Measurements from ENCODE around the gene MFSD12. TPM values are rescaled to one million over a fixed set of nuclear protein-coding genes. Genes with fewer than 3 reads are reported as not detected.

MFSD12 gene
- total and polyA plus RNA-seq, 2 of the 8 experiments (the other 6 are each of a cell fraction or from before 2014, with no cell fraction given), result 59.6 to 71.3 TPM

DNA sequence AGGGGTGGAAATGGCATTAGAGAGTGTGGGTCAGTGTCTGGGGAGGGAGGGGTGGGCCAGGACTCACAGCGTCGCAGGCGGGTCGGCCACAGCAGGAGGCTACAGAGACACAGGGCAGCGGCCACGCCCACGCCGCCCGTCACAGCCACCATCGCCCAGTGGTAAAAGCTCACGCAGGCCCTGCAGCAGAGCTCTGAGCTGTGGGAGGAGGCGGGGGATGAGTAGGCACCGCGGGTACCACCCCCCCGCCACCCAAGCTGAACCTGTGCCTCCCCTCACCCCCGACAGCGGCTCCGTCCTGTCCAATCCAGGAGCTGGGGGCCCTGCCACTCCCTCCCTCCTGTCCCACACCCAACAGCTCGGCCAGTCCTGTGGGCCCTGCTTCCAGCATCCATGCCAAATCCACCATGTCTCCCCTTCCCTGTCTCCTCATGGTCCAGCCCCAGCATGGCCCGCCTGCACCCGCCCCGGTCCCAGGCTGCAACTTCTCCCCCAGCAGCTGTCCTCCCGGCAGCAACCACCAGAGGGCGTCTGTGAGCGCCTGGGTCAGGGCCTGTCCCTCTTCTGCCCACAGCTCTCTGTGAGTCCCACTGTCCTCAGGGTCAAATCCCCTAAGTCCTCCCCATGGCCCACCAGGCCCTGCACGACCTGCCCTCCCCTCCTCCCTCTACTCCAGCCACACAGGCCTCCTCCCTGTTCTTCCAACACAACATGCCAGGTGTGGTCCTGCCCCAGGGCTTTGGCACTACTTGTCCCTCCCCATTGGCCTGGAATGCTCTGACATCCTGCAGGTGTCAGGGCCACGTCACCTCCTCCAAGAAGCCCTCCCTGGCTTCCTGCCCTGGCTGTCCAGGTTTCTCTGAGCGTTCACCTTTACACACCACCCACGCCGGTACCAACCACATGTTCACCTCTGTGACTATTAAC lies 12.4 kb downstream of the MFSD12 start (continued):
- TF ChIP-seq, protein P1, sequence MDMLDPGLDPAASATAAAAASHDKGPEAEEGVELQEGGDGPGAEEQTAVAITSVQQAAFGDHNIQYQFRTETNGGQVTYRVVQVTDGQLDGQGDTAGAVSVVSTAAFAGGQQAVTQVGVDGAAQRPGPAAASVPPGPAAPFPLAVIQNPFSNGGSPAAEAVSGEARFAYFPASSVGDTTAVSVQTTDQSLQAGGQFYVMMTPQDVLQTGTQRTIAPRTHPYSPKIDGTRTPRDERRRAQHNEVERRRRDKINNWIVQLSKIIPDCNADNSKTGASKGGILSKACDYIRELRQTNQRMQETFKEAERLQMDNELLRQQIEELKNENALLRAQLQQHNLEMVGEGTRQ (IDR thresholded peaks at IDR 0.05; ENCODE audit: low read length), result no peak
- TF ChIP-seq TCF12 (IDR thresholded peaks at IDR 0.05; ENCODE audit: low read depth, low read length) (no peak), CBX8 (IDR thresholded peaks at IDR 0.05; ENCODE audit: borderline replicate concordance, low read depth, low read length) (no peak), HDAC6 (IDR thresholded peaks at IDR 0.05; ENCODE audit: low read depth, low read length) (no peak)
- TF ChIP-seq, protein P2, sequence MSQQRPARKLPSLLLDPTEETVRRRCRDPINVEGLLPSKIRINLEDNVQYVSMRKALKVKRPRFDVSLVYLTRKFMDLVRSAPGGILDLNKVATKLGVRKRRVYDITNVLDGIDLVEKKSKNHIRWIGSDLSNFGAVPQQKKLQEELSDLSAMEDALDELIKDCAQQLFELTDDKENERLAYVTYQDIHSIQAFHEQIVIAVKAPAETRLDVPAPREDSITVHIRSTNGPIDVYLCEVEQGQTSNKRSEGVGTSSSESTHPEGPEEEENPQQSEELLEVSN (IDR thresholded peaks at IDR 0.05), result no peak

Measured in H1 (cell line).